HG02973 (cell line): ENCODE results near the gene ZGPAT.
A peak's percentile ranks its signal among the peaks of the same experiment; 100 is the strongest.
"Not testable (repeated sequence)": the region's sequence is repeated elsewhere in the genome, so short reads cannot be mapped to it uniquely, and the experiment has no call there.

Experiments
- ATAC-seq: cut with Tn5 transposase; IDR thresholded peaks from one replicate; pipeline ENCODE4 v1.9.1; 2021; ENCODE audit warnings: moderate library complexity; ENCODE audit not compliant: unreplicated experiment

Gene ZGPAT, protein sequence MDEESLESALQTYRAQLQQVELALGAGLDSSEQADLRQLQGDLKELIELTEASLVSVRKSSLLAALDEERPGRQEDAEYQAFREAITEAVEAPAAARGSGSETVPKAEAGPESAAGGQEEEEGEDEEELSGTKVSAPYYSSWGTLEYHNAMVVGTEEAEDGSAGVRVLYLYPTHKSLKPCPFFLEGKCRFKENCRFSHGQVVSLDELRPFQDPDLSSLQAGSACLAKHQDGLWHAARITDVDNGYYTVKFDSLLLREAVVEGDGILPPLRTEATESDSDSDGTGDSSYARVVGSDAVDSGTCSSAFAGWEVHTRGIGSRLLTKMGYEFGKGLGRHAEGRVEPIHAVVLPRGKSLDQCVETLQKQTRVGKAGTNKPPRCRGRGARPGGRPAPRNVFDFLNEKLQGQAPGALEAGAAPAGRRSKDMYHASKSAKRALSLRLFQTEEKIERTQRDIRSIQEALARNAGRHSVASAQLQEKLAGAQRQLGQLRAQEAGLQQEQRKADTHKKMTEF

DNA sequence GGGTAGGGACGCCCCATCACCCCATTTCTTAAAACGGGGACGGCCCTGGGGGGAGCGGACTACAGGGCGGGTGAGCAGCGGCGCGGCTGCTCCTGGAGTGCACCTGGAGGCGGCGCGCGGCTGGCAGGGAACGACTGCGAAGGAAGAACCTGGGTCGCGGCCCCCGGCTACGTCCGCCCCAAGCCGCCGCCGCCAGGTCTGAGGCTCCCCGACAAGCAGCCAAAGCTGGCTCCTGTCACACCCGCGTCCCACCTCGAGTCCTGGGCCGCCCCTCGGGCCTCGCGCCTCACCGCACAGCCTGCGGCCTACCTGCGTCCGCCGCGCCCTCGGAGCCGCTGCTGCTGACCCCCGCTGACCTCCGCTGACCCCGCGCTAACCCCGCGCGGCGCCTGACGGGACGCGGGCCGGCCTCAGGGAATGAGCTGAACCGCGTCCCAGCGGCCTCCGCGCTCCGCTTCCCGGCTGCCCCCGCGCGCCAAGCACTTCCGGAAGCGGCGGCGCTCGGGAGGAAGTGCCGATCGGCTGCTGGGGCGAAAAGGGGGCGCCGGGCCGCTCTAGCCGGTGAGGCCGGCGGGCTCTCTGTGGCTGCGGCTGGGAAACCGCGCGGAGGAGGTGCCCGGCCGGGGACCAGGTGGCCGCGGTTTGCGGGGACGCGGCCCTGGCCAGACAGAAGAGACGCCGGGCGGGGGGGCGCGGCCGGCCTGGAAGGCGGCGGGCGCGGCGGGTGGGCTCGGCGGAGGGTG, at the start of gene ZGPAT, which contains the start of gene ARFRP1:
TSS of gene ZGPAT (plus strand) at position 482 of the 743 bp plus-strand sequence. CDS start 542 bp downstream, outside the sequence.
TSS of gene ARFRP1 (minus strand) at position 419 of the 743 bp plus-strand sequence. CDS start 885 bp downstream, outside the sequence.
- peak; percentile 57 for ATAC-seq

DNA sequence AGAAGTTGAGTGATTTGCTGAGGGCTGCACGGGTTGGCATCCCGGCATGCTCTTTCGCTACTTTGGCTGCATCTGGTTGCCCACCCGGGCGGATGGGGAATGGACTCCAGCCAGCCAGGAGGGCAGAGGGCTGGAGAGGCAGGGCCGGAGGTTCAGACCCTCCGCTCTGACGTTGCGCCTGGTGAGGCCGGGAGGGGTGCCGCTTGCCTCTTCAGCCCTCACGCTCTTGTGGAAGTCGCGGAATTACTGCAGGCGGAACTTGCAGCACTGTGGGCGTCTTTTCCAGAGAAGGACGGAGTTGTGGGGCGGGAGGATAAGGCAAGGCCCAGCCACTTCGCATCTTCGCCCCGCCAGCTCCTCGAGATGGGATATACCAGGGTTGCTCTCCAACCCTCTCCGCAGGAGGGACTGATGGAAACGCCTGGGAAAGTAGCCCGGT, 49.1 kb upstream of the ZGPAT start:
- no peak for ATAC-seq

DNA sequence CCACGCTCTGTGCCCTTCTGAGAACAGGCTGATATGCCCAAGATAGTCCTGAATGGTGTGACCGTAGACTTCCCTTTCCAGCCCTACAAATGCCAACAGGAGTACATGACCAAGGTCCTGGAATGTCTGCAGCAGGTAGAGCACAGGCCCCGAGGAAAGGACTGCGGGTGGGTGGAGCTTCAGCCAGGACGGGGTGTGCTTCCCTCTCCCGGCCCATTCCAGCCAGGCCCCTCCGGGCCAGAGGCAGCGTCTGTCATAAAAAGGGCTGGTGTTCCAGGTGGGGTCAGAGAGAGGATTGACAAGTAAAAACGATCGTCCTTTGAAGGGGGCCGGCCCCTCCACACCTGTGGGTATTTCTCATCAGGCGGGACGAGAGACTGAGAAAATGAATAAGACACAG, 48.5 kb upstream of the ZGPAT start:
- ATAC-seq = no peak

DNA sequence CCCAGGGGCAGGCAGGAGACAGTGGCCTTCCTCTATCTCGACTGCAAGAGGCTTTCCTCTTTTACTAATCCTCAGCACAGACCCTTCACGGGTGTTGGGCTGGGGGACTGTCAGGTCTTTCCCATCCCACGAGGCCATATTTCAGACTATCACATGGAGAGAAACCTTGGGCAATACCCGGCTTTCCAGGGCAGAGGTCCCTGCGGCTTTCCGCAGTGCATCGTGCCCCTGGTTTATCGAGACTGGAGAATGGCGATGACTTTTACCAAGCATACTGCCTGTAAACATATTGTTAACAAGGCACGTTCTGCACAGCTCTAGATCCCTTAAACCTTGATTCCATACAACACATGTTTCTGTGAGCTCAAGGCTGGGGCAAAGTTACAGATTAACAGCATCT, 47.7 kb upstream of the ZGPAT start:
- not testable (repeated sequence) for ATAC-seq

DNA sequence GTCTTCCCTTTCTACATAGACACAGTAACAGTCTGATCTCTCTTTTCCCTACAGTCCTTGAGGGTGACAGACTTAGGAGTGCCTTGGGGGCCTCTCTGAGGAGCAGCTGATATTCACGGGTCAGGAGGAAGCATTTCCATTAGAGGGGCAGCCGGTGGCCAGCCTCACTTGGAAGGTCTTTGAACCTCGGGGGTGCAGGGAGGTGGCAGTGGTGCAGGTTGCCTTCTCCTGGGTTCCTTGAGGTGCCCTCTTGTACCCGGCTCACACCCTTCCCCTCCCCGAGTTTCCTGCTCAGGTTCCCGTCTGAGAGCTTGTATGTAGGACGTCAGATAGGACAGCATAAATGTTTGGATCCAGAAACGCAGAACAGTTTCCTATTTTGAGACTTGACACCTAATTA, 47.2 kb upstream of the ZGPAT start:
- ATAC-seq = no peak

DNA sequence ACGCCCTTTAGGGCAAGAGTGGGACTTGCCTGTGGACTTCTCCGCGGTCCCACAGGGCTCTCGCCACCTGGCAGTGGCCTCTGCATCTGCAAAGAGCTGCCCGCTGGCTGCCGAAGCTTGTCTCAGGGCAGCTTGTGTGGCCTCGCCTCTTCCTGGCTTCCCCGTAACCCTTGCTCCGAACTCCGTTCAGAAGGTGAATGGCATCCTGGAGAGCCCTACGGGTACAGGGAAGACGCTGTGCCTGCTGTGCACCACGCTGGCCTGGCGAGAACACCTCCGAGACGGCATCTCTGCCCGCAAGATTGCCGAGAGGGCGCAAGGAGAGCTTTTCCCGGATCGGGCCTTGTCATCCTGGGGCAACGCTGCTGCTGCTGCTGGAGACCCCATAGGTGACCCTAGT, 46.7 kb upstream of the ZGPAT start:
- no peak for ATAC-seq

DNA sequence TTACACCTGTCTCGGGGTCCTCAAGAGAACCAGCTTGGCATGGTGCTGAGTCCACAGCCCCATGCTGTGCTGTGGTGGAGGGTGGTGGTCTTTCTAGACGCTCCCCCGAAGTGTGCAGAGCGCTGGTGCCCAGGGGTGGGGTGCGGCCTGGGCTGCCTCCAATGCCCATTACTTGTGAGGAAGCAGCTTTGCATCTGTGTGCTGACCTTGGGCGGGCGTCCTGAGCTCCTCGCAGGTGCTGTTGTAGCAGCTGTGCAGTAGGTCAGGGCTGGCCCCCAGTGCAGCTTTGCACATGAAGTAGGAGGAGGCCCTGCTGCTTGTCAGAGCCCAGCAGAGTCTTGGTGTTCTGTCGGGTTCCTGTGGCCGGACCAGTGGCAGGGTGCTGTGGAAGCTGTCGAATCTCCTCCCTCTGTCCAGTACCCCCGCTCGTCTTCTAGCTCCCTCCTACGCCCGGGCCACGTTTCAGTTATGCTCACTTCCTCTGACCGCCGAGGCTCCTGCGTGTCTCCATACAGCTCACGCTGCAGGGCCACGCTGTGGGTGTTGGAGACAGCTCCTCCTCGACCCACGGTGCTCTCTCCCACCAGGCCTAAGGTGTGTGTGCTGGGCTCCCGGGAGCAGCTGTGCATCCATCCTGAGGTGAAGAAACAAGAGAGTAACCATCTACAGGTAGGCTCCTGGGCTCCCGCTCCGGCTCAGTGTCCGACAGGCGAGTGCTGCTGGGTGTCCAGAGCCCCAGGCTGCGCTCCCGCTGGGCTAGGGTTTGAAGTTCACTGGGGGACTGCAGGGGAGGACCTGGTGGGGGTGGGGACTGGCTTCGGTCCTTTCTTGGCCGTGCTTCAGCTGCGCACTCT, 45.7 kb upstream of the ZGPAT start:
- no peak for ATAC-seq

DNA sequence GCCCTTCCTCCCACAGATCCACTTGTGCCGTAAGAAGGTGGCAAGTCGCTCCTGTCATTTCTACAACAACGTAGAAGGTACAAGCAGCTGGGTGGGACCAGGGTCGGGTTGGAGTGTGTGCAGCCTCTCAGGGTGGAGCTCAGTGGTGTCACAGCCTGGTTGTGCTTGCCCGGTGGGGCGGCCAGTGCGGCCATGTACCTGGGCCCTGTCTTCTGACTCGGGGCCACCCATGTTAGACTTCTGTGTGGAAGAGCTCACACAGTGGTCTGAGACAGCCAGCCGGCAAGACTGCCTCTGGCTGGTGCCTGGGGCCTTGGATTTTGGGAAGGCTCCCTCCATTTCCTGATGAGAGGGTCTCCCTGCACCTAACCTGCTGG, 45.0 kb upstream of the ZGPAT start:
- ATAC-seq = no peak

DNA sequence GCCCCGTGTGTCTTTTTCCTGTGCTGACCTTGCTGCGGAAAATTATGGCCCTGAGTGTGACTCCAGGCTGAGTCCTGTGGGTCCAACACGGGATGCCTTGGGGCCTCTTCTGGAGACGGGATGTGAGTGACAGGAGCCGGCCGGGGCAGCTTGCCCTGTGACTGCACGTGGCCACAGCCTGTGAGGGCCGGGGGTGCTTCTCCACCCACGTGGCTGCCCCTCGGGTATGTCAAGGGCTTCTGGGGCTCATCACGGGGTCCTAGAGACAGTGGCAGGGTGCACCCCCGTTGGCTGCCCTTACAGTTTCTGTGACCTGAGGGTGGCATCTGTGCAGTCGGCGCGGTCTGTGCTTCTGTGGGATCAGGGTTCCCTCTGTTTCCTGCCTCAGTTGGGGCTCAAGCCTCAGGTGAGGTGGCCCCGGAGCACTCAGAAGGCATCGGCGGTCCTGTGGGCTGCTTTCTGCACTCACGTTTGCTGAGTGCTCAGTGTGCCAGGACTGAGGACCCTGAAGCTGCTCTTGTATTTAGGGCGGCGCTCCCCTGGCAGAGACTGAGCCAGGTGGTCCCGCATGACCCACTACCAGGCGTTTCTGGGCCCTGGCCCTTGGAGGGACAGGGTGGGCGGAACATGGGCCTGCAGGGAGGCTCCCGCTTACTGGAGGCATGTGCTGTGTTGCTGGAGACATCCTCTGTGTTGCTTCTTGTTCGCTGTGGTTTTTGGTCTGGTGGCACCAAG, 44.3 kb upstream of the ZGPAT start:
- no peak for ATAC-seq

DNA sequence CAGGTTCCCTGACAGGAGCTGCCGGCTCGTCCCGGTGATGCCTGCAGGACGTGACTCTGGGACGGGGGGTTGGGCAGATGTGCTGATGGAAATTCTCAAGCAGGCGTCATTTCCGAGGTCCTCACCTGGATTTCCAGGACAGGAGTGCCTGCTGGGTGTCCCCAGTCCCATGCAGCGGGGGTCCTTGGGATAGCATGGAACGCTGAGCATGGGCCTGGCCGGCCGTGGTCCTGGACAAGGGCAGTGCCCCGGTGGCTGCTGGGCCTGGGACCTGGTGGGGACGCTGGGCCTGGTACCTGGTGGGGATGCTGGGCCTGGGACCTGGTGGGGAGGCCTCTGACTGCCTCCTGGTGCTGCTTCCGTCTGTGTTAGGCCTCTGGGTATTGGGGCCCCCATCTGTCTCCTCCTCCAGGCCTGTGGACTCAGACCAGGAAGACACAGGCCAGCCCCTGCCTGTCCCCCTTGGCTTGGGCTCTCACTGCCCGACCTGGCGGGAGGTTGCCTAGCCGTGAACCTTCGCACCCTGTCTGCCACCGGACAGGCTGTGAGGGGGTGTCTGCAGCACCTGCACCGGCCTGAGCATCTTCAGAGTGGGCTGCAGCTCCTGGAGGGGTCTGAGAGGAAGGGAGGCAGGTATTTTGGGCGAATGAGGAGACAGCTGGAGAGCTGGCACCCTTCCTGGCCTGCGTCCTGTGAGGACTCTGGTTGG, 43.5 kb upstream of the ZGPAT start:
- ATAC-seq = no peak

DNA sequence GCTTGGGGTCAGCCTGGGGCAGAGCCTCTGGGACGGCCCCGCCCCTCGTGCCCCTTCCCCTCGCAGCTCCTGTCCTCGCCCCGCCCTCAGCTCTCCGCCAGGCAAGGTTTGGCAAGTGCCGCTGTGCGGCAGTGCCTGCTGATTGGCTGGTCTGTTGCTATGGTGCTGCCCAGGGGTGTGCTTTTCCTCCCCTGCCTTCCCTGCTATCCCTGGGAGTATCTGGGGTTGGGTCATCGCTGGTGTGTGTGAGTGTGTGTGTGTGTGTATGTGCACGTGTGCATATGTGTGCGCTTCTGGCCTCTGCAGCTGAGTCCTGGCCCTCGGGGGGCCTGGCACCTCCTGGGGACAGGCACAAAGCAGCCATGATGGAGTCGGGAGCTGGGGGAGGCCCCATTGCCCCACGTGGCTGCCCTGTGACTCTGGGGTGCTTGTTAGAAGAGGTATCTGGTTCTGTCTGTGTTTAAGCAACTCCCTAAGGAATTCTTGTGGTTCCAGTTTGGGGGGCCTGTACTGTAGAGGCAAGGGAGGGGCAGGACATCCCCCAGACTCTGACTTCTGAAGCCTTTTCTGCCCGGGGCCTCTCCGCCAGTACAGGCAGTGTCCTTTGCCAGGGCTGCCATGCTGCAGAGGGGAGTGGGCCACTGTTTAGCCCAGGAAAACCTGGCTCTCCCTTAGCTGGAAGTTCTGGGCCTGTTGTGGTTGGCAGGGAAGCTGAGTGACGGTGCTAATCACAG, 42.8 kb upstream of the ZGPAT start:
- no peak for ATAC-seq

DNA sequence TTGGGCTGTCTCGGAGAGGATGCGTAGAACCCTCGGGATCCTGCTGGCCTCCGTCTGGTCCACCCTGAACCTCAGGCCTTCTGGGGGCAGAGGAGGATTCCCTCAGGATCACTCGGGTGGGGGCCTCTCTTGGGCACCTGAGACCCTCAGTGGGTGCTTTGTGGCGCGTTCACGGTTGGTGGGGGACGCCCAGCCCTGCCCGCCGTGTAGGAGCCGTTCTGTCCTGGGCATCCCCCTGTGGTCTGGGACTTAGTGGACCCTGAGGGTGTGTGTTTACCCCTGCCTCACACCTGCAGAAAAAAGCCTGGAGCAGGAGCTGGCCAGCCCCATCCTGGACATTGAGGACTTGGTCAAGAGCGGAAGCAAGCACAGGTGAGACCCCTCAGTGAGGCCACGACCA, 42.1 kb upstream of the ZGPAT start:
- no peak for ATAC-seq

DNA sequence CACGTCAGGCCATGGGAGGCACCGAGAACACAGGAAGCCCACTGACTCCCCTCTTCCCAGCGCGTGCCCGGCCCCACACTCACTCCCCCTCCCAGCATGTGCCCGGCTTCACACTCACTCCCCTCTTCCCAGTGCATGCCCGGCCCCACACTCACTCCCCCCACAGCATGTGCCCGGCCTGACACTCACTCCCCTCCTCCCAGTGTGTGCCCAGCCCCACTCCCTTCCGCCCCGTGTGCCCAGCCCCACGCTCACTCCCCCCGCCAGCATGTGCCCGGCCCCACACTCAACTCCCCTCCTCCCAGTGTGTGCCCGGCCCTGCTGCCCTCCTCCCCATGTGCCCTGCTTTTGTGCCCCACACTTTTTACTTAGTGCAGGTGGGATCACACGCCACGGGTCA, 40.0 kb upstream of the ZGPAT start:
- ATAC-seq = no peak

DNA sequence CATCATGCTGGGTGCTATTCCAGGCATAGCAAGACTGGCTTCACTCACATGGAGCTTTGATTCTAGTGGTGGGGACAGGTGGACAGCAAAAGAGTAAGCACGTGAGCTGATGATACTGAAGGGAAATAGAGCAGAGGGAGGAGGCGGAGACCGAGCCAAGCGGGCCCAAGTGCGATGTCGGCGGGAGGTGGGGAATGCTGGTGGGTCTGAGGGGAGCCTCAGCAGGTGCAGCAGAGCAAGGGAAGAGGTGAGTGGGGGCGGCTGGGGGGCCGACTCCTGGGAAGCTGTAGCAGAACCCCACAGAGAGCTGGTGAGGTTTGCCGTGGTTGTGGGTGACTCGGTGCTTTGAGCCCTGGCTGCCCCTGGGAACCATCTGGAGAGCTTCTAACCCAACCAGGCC, 39.5 kb upstream of the ZGPAT start:
- no peak for ATAC-seq

DNA sequence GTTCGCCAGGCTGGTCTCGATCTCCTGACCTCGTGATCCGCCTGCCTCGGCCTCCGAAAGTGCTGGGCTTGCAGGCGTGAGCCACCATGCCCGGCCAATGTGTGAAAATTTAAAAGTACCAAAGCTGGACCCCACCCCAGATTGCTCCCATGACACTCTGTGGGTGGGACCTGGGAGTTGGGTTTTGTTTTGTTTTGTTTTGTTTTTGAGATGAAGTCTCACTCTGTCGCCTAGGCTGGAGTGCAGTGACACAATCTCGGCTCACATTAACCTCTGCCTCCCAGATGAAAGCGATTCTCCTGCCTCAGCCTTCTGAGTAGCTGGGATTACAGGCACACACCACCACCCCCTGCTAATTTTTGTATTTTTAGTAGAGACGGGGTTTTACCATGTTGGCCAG, 36.1 kb upstream of the ZGPAT start:
- not testable (repeated sequence) for ATAC-seq

DNA sequence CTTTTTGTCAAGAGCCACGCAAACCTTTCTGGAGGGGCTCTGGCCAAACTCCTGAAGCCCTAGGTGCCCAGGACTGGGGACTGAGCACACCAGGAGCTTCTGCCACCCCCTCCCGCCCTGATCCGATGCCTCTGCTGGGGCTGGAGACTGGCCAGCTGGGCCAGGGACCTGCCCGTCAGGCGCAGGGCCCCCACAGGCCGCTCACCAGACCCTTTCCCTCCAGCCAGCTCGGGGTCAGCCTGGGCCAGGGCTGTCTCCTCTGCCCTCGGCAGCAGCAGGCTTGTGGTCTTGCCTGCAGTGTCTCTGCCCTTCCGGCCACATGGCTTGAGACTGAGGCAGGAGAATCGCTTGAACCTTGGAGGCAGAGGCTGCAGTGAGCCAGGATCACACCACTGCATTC, 35.2 kb upstream of the ZGPAT start:
- ATAC-seq = no peak

DNA sequence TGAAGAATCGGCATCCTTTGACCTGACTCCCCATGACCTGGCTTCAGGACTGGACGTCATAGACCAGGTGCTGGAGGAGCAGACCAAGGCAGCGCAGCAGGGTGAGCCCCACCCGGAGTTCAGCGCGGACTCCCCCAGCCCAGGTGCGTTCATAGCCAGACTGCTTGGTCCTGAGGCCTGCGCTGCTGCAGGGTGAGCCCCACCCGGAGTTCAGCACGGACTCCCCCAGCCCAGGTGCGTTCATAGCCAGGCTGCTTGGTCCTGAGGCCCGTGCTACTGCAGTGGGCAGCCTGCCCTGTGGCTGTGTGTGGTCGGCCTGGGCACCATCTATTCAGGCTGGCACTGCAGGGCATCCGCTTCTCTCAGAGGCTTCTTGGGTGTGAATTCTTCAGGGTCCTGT, 33.9 kb upstream of the ZGPAT start:
- ATAC-seq = no peak

DNA sequence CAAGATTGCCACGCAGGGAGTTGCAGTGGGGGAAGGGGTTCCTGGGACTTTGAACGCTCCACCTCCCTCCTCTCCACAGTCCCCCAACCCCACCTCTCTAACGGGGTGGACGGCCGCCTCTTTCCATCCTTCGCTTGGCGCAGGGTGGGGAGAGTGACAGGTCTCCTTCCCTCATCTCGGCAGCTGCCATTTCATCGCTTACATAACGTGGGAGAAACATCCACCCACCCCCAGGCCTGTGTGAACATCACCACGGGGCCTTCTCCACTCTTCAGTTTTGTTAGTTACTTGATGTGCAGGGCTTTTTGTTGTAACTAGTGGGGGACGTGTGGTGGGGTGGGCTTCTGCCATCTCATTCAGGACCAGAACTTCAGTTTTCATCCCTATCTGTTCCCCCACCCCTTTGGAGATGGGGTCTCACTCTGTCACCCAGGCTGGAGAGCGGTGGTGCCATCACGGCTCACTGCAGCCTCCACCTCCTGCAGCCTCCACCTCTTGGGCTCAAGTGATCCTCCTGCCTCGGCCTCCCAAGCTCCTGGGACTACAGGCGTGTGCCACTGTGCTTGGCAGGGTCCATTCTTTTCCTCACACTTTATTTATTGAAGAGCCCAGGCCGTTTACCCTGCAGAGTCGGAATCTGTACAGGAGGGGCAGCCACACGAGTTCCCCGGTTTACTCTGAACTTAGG, 32.0 kb upstream of the ZGPAT start:
- ATAC-seq = no peak
